ENCODE results near the gene E2F8.

The E2F8 gene

GRCh38 chr11:19281555-19281954 lies 40.8 kb upstream of the E2F8 start:
- Histone ChIP-seq H3K4me3 (ENCODE audit: low read depth, low read length) (no peak overlapping the region), H3K9me3 (ENCODE audit: control insufficient read depth, insufficient read depth, low read depth, low read length) (no peaks in the 10 kb centered on the region), H3K4me1 (ENCODE audit: control insufficient read depth, insufficient read depth, low read length) (0 out of 2 replicates have a peak, but pooled peaks cover 3% of the 10 kb centered on the region), H3K36me3 (ENCODE audit: control insufficient read depth in 2 of 2, insufficient read depth in 1 of 2, low read length in 2 of 2) (no peaks in the 10 kb centered on the region), H3K27ac (ENCODE audit: extremely low read depth, low read depth, low read length) (no peak overlapping the region)
- ChIA-PET CTCF (interaction anchor here (1.8 kb wide), 1 partner anchor 272 kb away, joined by 4 read pairs; no protein-coding TSS in a partner anchor), POLR2A (no interaction called here)
- TF ChIP-seq ZNF530 (tag by site-specific recombination; IDR thresholded peaks at IDR 0.05; ENCODE audit: low read depth) (no peak), ZNF501 (tag by site-specific recombination; IDR thresholded peaks at IDR 0.05) (no peak), ZNF571 (tag by site-specific recombination; IDR thresholded peaks at IDR 0.05) (no peak), ZNF274 (IDR thresholded peaks at IDR 0.05; ENCODE audit: low read length) (no peak), ZNF274 (tag by site-specific recombination; IDR thresholded peaks at IDR 0.05; ENCODE audit: borderline replicate concordance) (no peak), ZNF354C (tag by site-specific recombination; IDR thresholded peaks at IDR 0.05; ENCODE audit: borderline replicate concordance, low read depth) (no peak), ZNF76 (tag by site-specific recombination; IDR thresholded peaks at IDR 0.05; ENCODE audit: borderline replicate concordance, low read depth) (no peak), ZNF548 (tag by site-specific recombination; IDR thresholded peaks at IDR 0.05) (no peak), ZNF146 (tag by site-specific recombination; IDR thresholded peaks at IDR 0.05) (no peak)

- POLR2A ChIA-PET, result no interaction called here
These were observed 40.3 kb upstream of the E2F8 start for GRCh38 chr11:19281041-19281440.

DNA sequence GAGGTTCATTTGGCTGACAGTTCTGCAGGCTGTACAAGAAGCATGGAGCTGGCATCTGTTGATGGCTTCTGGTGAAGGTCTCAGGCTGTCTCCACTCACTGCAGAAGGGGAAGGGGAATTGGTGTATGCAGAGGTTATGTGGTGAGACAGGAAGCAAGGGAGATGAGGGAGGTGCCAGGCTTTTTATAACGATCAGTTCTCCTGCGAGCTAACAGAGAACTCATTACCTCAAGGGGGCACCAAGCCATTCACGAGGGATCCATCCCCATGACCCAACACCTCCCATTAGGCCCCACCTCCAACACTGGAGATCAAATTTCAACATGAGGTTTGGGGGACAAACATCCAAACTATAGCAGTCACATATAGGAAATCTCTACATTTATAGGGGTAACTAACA lies 38.7 kb upstream of the E2F8 start:
- H3K9me3 ChIP-seq (ENCODE audit: control insufficient read depth, insufficient read depth, low read depth, low read length), result no peaks in the 10 kb centered on the region
- CTCF ChIA-PET, result interaction anchor here (0.7 to 1.5 kb wide), 3 partner anchors 20 to 273 kb away, joined by 3 to 6 read pairs (median 4); no protein-coding TSS in a partner anchor
- TF ChIP-seq HOXD13 (CRISPR knock-in tag; IDR thresholded peaks at IDR 0.05; ENCODE audit: borderline replicate concordance), result no peak
- TF ChIP-seq HOXC10 (CRISPR knock-in tag; IDR thresholded peaks at IDR 0.05), result no peak
- TF ChIP-seq ZIC2 (tag by site-specific recombination; IDR thresholded peaks at IDR 0.05), result no peak
- TF ChIP-seq ZNF132 (tag by site-specific recombination; IDR thresholded peaks at IDR 0.05; ENCODE audit: borderline replicate concordance), result no peak
- TF ChIP-seq GLIS2 (tag by site-specific recombination; IDR thresholded peaks at IDR 0.05), result no peak
- no peak for TF ChIP-seq ZNF677 (tag by site-specific recombination; IDR thresholded peaks at IDR 0.05)
- TF ChIP-seq, protein P1, sequence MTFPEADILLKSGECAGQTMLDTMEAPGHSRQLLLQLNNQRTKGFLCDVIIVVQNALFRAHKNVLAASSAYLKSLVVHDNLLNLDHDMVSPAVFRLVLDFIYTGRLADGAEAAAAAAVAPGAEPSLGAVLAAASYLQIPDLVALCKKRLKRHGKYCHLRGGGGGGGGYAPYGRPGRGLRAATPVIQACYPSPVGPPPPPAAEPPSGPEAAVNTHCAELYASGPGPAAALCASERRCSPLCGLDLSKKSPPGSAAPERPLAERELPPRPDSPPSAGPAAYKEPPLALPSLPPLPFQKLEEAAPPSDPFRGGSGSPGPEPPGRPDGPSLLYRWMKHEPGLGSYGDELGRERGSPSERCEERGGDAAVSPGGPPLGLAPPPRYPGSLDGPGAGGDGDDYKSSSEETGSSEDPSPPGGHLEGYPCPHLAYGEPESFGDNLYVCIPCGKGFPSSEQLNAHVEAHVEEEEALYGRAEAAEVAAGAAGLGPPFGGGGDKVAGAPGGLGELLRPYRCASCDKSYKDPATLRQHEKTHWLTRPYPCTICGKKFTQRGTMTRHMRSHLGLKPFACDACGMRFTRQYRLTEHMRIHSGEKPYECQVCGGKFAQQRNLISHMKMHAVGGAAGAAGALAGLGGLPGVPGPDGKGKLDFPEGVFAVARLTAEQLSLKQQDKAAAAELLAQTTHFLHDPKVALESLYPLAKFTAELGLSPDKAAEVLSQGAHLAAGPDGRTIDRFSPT (tag by site-specific recombination; IDR thresholded peaks at IDR 0.05), result no peak
- no peak for TF ChIP-seq WT1 (tag by site-specific recombination; IDR thresholded peaks at IDR 0.05)
- TF ChIP-seq, protein P2, sequence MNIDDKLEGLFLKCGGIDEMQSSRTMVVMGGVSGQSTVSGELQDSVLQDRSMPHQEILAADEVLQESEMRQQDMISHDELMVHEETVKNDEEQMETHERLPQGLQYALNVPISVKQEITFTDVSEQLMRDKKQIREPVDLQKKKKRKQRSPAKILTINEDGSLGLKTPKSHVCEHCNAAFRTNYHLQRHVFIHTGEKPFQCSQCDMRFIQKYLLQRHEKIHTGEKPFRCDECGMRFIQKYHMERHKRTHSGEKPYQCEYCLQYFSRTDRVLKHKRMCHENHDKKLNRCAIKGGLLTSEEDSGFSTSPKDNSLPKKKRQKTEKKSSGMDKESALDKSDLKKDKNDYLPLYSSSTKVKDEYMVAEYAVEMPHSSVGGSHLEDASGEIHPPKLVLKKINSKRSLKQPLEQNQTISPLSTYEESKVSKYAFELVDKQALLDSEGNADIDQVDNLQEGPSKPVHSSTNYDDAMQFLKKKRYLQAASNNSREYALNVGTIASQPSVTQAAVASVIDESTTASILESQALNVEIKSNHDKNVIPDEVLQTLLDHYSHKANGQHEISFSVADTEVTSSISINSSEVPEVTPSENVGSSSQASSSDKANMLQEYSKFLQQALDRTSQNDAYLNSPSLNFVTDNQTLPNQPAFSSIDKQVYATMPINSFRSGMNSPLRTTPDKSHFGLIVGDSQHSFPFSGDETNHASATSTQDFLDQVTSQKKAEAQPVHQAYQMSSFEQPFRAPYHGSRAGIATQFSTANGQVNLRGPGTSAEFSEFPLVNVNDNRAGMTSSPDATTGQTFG (tag by site-specific recombination; IDR thresholded peaks at IDR 0.05; ENCODE audit: borderline replicate concordance), result no peak
- no peak for TF ChIP-seq ZNF184 (tag by site-specific recombination; IDR thresholded peaks at IDR 0.05)
- no peak for TF ChIP-seq BCL6B (tag by site-specific recombination; IDR thresholded peaks at IDR 0.05)
- no peak for TF ChIP-seq ZNF221 (tag by site-specific recombination; IDR thresholded peaks at IDR 0.05; ENCODE audit: borderline replicate concordance)
- TF ChIP-seq ZNF335 (tag by site-specific recombination; conservative IDR thresholded peaks at IDR 0.05), result no peak

More at GRCh38 chr11:19281041-19281440, 40.3 kb upstream of the E2F8 start:
- peak; percentile 82 for TF ChIP-seq ZBTB44 (tag by site-specific recombination; IDR thresholded peaks at IDR 0.05)
- TF ChIP-seq OVOL3 (tag by site-specific recombination; IDR thresholded peaks at IDR 0.05), result no peak
- Histone ChIP-seq H3K36me3 (ENCODE audit: control insufficient read depth in 2 of 2, insufficient read depth in 1 of 2, low read length in 2 of 2) (no peaks in the 10 kb centered on the region), H3K4me1 (ENCODE audit: control insufficient read depth, insufficient read depth, low read length) (0 out of 2 replicates have a peak, but pooled peaks cover 3% of the 10 kb centered on the region), H3K4me3 (ENCODE audit: low read depth, low read length) (no peak overlapping the region), H3K9me3 (ENCODE audit: control insufficient read depth, insufficient read depth, low read depth, low read length) (no peaks in the 10 kb centered on the region), H3K27ac (ENCODE audit: extremely low read depth, low read depth, low read length) (no peak overlapping the region)
- CTCF ChIA-PET, result interaction anchor here (1.1 to 1.8 kb wide), 3 partner anchors 27 to 272 kb away, joined by 3 to 4 read pairs (median 3); no protein-coding TSS in a partner anchor

More for the DNA sequence above, 38.7 kb upstream of the E2F8 start:
- Histone ChIP-seq H3K36me3 (ENCODE audit: control insufficient read depth in 2 of 2, insufficient read depth in 1 of 2, low read length in 2 of 2) (no peaks in the 10 kb centered on the region), H3K27ac (ENCODE audit: extremely low read depth, low read depth, low read length) (no peak overlapping the region), H3K4me3 (ENCODE audit: low read depth, low read length) (no peak overlapping the region), H3K4me1 (ENCODE audit: control insufficient read depth, insufficient read depth, low read length) (0 out of 2 replicates have a peak, but pooled peaks cover 3% of the 10 kb centered on the region)
- POLR2A ChIA-PET, result no interaction called here
